H1 (cell line): Measurements from ENCODE around the gene FLNC. TPM values are rescaled to one million over a fixed set of nuclear protein-coding genes. Genes with fewer than 3 reads are reported as not detected.

Source experiments
- ATF2 ChIP-seq: IDR thresholded peaks from 2 replicates; pipeline ENCODE4 v1.6.1; 2012; ENCODE audit warnings: low read length, inconsistent platforms
- CTBP2 ChIP-seq: IDR thresholded peaks from 2 replicates; pipeline ENCODE4 v1.7.0; 2011; ENCODE audit warnings: borderline replicate concordance, mild to moderate bottlenecking, moderate library complexity, mixed read lengths, low read length; ENCODE audit not compliant: insufficient read depth, insufficient read length
- EZH2 ChIP-seq: fragments of 200-600 bp; sonication (generic); IDR thresholded peaks from 2 replicates; pipeline ENCODE4 v1.7.1; 2012; ENCODE audit warnings: low read depth, mild to moderate bottlenecking, moderate library complexity, low read length, inconsistent platforms; ENCODE audit not compliant: severe bottlenecking
- FOSL1 ChIP-seq: IDR thresholded peaks from 2 replicates; pipeline ENCODE4 v1.6.1; 2011; ENCODE audit warnings: mild to moderate bottlenecking, low read depth, low read length, moderate library complexity; ENCODE audit not compliant: insufficient read depth
- NANOG ChIP-seq: IDR thresholded peaks from 2 replicates; pipeline ENCODE4 v1.6.1; 2011; ENCODE audit warnings: low read length, low read depth, mild to moderate bottlenecking, inconsistent platforms; ENCODE audit not compliant: insufficient read depth, poor library complexity, severe bottlenecking
- TBP ChIP-seq: IDR thresholded peaks from 2 replicates; pipeline ENCODE4 v1.6.1; 2011; ENCODE audit warnings: low read depth, low read length, improper control_type of control experiment
- polyA plus RNA-seq, 7 experiments: library from polyadenylated mRNA; depleted of rRNA in 3 of 7; stranded (reverse) in 5 of 7; unstranded in 2 of 7; fragments of >200 nt in 5 of 7; fragments of 200-250 nt in 2 of 7; gene quantifications; 1 replicate in 5 of 7; 2 replicates in 1 of 7; 4 replicates in 1 of 7; pipeline versions ENCODE4 v1.2.1 to v1.2.3, GENCODE V29; 2011 to 2013; ENCODE audit warnings: missing spikeins in 2 of 7, mixed read lengths in 2 of 7
- total RNA-seq: library from RNA; stranded (reverse); fragmentation: NEBNext Ultra II Directional; extraction: Animal tissue kit (Norgen Biotek cat#: 25700); gene quantifications from 2 replicates; pipeline ENCODE4 v1.2.1, GENCODE V29; 2021
- TF ChIP-seq, protein P1 (sequence below): IDR thresholded peaks from 2 replicates; pipeline ENCODE4 v1.6.1; 2012; ENCODE audit warnings: inconsistent platforms

The FLNC gene
- total and polyA plus RNA-seq, 2 of the 8 experiments (the other 6 are each of a cell fraction or from before 2014, with no cell fraction given) = 1.9 to 10.7 TPM

GRCh38 chr7:128906001-128906765, 76.0 kb downstream of the FLNC start (continued):
- TF ChIP-seq, protein P1, sequence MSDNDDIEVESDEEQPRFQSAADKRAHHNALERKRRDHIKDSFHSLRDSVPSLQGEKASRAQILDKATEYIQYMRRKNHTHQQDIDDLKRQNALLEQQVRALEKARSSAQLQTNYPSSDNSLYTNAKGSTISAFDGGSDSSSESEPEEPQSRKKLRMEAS = no peak
- TF ChIP-seq TBP (no peak), EZH2 (no peak), CTBP2 (no peak), FOSL1 (no peak), NANOG (no peak), ATF2 (no peak)
